HFFc6 (cell line): Measurements from ENCODE around the gene SRP9. TPM values are rescaled to one million over a fixed set of nuclear protein-coding genes. Genes with fewer than 3 reads are reported as not detected.
"Not testable (repeated sequence)": the region's sequence is repeated elsewhere in the genome, so short reads cannot be mapped to it uniquely, and the experiment has no call there.

Experiments
- DNase-seq: peaks from one replicate; pipeline ENCODE4 v3.0.0-alpha.2; 2018
- H3K27ac Mint-ChIP-seq: 2 replicates; pipeline ENCODE4 v1.8.0; 2020; ENCODE audit warnings: mild to moderate bottlenecking, mixed read lengths
- H3K27me3 Mint-ChIP-seq: 2 replicates; pipeline ENCODE4 v1.8.0; 2021; ENCODE audit warnings: mild to moderate bottlenecking, moderate library complexity, mixed read lengths; ENCODE audit not compliant: insufficient read depth
- H3K36me3 Mint-ChIP-seq: 2 replicates; pipeline ENCODE4 v1.8.0; 2021; ENCODE audit warnings: low read depth, mixed read lengths
- H3K4me1 Mint-ChIP-seq: 2 replicates; pipeline ENCODE4 v1.8.0; 2020; ENCODE audit warnings: low read depth, mixed read lengths
- H3K4me3 Mint-ChIP-seq: 2 replicates; pipeline ENCODE4 v1.8.0; 2020; ENCODE audit warnings: mild to moderate bottlenecking, moderate library complexity, mixed read lengths
- H3K9me3 Mint-ChIP-seq: 2 replicates; pipeline ENCODE4 v1.8.0; 2020; ENCODE audit warnings: mild to moderate bottlenecking, mixed read lengths
- CTCF ChIP-seq: fragments of 200-600 bp; sonication (generic); IDR thresholded peaks from 2 replicates; pipeline ENCODE4 v1.5.0; 2021; ENCODE audit warnings: antibody characterized with exemption, mild to moderate bottlenecking
- total RNA-seq, 6 experiments: library from RNA; stranded (reverse); fragmentation: NEBNext Ultra II Directional; extraction: Animal tissue kit (Norgen Biotek cat#: 25700); gene quantifications; 2 replicates in 1 of 6; 3 replicates in 5 of 6; pipeline ENCODE4 v1.2.3, GENCODE V29; 2021

SRP9 gene
- total RNA-seq, 6 experiments from 2014 or later: 219 to 277 (median 246) TPM

- Mint-ChIP-seq H3K36me3 (no peaks in the 10 kb centered on the region), H3K4me3 (no peak overlapping the region), H3K4me1 (peaks cover 48% of the 10 kb centered on the region), H3K27ac (no peak overlapping the region), H3K9me3 (no peaks in the 10 kb centered on the region), H3K27me3 (peaks cover 5% of the 10 kb centered on the region; the same call in 1 of the 2 replicates)
- TF ChIP-seq CTCF: no peak
- no peak for DNase-seq
Observed at GRCh38 chr1:225757927-225758656, 19.5 kb upstream of the SRP9 start.

GRCh38 chr1:225759972-225760371, 17.7 kb upstream of the SRP9 start:
- H3K4me3 Mint-ChIP-seq, H3K27ac Mint-ChIP-seq, DNase-seq, H3K36me3 Mint-ChIP-seq, H3K9me3 Mint-ChIP-seq: not testable (repeated sequence)
- peaks cover 52% of the 10 kb centered on the region for H3K4me1 Mint-ChIP-seq
- H3K27me3 Mint-ChIP-seq: peaks cover 11% of the 10 kb centered on the region

- Mint-ChIP-seq H3K4me1 (peaks cover 46% of the 10 kb centered on the region), H3K4me3 (no peak overlapping the region), H3K27me3 (peaks cover 11% of the 10 kb centered on the region), H3K9me3 (no peaks in the 10 kb centered on the region), H3K36me3 (no peaks in the 10 kb centered on the region), H3K27ac (no peak overlapping the region)
- TF ChIP-seq CTCF: no peak
- DNase-seq: no peak
Observed at GRCh38 chr1:225760531-225760930, 17.1 kb upstream of the SRP9 start.

- H3K9me3 Mint-ChIP-seq, H3K36me3 Mint-ChIP-seq, H3K4me3 Mint-ChIP-seq, H3K27ac Mint-ChIP-seq, DNase-seq: not testable (repeated sequence)
- Mint-ChIP-seq H3K4me1 (peaks cover 42% of the 10 kb centered on the region), H3K27me3 (peaks cover 11% of the 10 kb centered on the region)
Observed at GRCh38 chr1:225761395-225761794, 16.2 kb upstream of the SRP9 start.

- H3K27ac Mint-ChIP-seq: no peak overlapping the region; the same call in 1 of the 2 replicates
- H3K4me3 Mint-ChIP-seq: no peak overlapping the region
- H3K27me3 Mint-ChIP-seq: peaks cover 11% of the 10 kb centered on the region
- H3K9me3 Mint-ChIP-seq: no peaks in the 10 kb centered on the region
- peaks cover 42% of the 10 kb centered on the region for H3K4me1 Mint-ChIP-seq
- H3K36me3 Mint-ChIP-seq: no peaks in the 10 kb centered on the region
- DNase-seq: no peak
- no peak for TF ChIP-seq CTCF
Observed at GRCh38 chr1:225762002-225762441, 15.6 kb upstream of the SRP9 start.

GRCh38 chr1:225762444-225762843, 15.2 kb upstream of the SRP9 start:
- H3K27me3 Mint-ChIP-seq: peaks cover 11% of the 10 kb centered on the region
- H3K9me3 Mint-ChIP-seq: no peaks in the 10 kb centered on the region
- H3K4me1 Mint-ChIP-seq: peaks cover 47% of the 10 kb centered on the region
- H3K27ac Mint-ChIP-seq: no peak overlapping the region; the same call in 1 of the 2 replicates
- no peak for TF ChIP-seq CTCF
- H3K4me3 Mint-ChIP-seq: no peak overlapping the region
- DNase-seq: no peak
- H3K36me3 Mint-ChIP-seq: no peaks in the 10 kb centered on the region
